DOHH2 (cell line): ENCODE results near the gene OR4D9.

Experiments
- EZH2phosphoT487 ChIP-seq: fragments of 200-600 bp; sonication (generic); IDR thresholded peaks from 2 replicates; pipeline ENCODE4 v1.6.1; 2017; ENCODE audit warnings: borderline replicate concordance, mild to moderate bottlenecking, antibody characterized with exemption, low read length, moderate library complexity, mixed read lengths
- TF ChIP-seq, protein P1 (sequence below): fragments of 200-600 bp; sonication (generic); IDR thresholded peaks from one replicate; pipeline ENCODE4 v1.5.1; 2014; ENCODE audit warnings: antibody characterized with exemption, mild to moderate bottlenecking, low read depth, low read length; ENCODE audit not compliant: poor library complexity, severe bottlenecking

DNA sequence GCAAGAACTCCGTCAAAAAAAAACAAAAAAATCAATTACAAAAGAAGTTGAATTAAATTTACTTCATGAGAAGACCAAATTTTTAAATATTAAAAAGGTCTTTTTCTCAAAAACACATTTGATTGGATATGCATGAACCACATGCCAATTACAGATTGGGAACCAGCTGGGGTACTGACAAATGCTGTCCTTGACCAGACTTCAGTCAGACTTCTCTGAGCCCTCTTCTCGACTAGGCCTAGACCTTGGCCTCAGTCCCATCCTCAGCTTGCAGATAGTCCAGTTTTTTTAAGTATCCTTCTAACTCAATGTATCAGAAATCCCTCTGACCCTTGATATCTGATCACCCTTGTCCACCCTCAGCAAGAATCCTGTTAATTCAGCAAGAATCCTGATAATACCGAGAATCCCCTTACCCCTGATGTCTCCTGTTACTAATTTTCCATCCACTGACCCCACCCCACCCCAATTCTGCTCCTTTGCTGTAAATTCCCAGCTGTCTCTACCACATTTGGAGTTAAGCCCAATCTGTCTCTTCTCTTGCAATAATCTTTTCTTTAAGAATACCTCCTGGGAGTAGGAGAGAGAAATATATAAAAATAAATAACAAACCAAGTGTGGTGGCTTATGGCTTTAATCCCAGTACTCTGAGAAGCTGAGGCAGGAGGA, 30.9 kb downstream of the OR4D9 start:
- TF ChIP-seq, protein P1, sequence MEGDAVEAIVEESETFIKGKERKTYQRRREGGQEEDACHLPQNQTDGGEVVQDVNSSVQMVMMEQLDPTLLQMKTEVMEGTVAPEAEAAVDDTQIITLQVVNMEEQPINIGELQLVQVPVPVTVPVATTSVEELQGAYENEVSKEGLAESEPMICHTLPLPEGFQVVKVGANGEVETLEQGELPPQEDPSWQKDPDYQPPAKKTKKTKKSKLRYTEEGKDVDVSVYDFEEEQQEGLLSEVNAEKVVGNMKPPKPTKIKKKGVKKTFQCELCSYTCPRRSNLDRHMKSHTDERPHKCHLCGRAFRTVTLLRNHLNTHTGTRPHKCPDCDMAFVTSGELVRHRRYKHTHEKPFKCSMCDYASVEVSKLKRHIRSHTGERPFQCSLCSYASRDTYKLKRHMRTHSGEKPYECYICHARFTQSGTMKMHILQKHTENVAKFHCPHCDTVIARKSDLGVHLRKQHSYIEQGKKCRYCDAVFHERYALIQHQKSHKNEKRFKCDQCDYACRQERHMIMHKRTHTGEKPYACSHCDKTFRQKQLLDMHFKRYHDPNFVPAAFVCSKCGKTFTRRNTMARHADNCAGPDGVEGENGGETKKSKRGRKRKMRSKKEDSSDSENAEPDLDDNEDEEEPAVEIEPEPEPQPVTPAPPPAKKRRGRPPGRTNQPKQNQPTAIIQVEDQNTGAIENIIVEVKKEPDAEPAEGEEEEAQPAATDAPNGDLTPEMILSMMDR, result no peak
- no peak for TF ChIP-seq EZH2phosphoT487
